Measurements from ENCODE around the gene FSIP1.

DNA sequence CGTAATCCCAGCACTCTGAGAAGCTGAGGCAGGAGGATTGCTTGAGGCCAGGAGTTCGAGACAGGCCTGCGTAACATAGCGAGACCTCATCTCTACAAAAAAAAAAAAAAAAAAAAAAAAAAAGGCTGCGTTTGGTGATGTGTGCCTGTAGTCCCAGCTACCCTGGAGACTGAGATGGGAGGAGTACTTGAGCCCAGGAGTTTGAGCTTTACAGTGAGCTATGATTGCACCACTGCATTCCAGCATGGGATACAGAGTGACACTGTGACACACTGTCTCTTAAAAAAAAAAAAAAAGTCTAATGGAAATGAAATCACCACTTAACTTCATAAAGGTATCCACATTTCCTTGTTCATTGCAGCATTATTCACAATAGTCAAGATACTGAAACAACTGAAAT lies 136.2 kb downstream of the FSIP1 start:
- no peak for TF ChIP-seq CTCF (IDR thresholded peaks at IDR 0.05)
- no peak for TF ChIP-seq EZH2 (IDR thresholded peaks at IDR 0.05)
- no peak for TF ChIP-seq EZH2phosphoT487 (IDR thresholded peaks at IDR 0.05)

Data from neural progenitor cell (in vitro differentiated cells).